SK-N-DZ (cell line): Measurements from ENCODE around the gene ANKH.

Experiments used
- DNase-seq: peaks from one replicate; pipeline ENCODE4 v3.0.0-alpha.2; 2015; ENCODE audit warnings: low spot score

ANKH gene

DNA sequence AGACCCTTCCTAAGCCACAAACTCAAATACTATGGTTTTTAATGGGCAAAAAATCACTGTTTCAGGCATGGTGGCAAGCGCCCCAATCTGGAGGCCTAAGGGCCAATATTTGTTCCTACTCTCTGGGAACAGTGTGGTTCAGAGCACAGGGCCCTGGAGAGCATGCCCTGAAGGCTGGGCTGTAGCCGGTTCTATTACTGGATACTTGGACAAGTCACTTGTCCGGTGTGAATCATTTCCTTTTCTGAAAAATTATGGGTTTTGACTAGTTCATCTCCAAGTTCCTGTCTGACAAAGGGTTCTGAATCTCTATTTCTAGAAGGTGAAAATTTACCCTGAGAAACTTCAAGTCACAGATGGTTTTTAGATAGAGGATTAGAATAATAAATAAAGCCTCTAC lies 132.0 kb downstream of the ANKH start:
- DNase-seq, result no peak

DNA sequence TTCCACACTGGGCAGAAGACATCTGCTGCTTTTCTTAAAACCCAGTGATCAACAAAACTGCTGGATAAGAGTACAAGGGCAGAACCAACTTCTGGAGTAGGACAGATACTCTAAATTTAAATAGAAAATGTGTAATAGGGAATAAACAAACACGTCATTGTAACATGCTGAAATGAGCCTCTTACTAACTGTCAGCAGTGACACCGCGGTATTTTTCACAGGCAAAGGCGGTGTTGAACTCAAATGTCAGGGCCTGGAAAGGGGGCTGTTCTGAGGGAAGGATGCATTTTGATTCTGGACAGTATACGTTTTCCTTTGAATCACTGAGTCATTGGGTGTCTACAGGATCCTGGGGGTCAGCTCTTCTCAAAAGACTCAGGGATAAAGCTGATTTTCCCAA lies 133.5 kb downstream of the ANKH start:
- DNase-seq, result no peak

- DNase-seq, result no peak
These were observed 134.3 kb downstream of the ANKH start for GRCh38 chr5:14737291-14737690.

DNA sequence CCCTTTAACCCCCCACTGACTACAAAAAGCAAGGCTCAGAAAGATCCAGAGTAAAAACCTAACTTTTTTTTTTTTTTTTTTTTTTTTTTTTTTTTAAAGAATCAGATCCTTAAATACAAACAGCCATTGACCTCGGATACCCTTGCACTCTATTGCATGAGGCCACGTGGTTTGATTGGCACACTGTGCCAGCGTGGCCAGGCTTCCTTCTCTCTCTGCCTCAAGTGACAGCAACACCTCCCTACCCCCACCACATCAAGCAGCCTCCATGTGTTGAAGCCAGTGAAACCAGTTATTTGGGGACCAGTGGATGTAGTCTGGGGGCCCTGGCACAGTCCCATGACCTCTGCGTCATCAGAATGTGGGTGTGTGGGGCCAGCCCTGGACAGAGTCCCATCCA lies 135.6 kb downstream of the ANKH start:
- no peak for DNase-seq

- DNase-seq, result no peak
These were observed 137.2 kb downstream of the ANKH start for GRCh38 chr5:14734396-14734795.

DNA sequence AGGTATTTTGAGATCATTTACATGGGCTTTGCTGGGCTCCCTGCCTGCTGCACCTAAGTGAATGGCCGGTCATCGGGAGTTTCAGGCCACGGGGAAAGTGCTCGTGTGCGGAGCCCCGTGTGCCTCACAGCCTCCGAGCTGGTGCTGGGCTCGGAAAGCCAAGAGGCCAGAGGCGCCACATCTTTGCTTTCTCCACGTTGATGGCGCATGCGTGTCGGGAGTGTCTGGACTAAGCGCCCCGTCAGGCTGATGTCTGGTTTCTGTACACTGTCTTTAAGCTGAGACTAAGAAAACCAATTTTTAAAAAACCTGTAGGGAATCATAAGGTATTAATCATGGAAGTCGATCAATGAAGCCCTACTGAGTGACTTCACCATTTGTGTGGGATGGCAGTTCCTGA lies 137.9 kb downstream of the ANKH start:
- no peak for DNase-seq

DNA sequence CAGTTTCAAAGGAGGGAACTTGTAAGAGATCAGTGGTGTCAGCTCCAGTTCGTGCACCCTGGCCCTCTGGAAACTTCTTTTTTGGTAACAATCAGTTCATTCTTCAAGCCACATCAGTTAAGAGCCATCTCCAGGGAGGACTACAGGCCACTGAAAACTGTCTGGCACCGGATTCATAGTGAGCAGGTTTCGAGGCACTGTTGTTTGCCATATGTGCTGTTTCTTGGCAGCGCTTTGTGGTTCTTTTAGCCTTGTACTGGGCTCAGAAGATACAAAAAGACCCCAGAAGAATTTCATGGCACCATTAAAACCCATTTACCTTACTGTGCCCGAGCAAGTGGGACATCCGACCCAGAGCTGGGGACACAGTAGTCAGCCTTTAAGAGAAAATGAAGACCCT lies 138.6 kb downstream of the ANKH start:
- no peak for DNase-seq

GRCh38 chr5:14730881-14731280 lies 140.7 kb downstream of the ANKH start:
- DNase-seq, result no peak

DNA sequence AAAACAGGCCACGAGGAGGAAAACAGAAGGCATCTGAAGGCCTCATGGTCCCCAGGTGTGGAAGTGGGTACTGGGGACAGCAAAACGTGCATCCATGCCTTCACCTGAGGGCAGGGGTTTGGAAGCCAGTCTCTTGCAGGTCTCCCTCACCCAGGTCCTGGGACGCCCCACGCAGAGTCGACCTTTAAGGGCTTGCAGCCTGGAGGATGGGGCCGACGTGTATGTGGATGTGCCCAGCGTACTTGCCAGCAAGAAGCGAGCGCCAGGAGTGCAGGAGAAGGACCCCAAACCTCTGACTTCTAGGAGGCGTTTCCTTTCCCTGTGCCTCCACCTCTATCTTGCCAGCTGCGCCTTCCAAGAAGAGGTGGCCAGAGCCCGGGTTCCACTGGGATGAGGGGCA lies 141.1 kb downstream of the ANKH start:
- DNase-seq, result no peak

DNA sequence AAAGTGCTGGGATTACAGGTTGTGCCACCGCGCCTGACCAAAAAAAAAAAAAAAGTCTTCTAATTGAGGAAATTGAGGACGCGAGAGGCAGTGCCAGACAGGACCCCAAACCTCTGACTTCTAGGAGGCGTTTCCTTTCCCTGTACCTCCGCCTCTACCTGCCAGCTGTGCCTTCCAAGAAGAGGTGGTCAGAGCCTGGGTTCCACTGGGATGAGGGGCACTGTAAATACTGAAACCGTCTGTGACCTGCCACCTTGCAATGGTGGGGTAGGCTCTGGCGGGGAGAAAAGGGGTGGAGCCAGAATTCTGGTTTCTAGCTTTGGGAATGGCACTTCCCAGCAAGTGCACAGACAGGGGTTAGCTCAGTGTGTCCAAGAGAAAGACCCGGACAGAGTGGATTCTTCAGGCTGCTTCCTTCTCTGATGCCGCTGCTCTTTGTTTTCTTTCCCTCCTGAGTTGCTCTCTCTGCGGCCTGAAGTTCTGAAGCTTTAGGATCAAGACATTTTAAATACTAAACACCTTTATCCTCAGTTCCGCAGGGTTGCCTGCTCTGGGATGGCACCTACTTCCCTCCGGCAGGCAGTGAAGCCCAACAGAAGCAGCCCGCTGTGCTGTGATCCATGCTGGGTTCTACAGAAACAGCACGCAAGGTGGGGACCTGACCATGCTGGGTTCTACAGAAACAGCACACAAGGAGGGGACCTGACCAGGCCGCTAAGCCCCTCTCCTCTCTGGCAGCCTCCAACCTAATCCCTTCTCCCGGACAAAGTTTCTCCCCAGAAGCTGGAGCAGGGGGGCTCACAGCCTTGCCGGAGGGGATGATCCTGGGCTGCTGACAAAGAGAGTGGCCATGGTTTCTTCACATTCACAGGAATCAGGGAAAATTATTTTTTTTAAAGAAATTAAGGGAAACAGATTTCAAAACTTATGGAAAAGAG lies 141.9 kb downstream of the ANKH start:
- no peak for DNase-seq

DNA sequence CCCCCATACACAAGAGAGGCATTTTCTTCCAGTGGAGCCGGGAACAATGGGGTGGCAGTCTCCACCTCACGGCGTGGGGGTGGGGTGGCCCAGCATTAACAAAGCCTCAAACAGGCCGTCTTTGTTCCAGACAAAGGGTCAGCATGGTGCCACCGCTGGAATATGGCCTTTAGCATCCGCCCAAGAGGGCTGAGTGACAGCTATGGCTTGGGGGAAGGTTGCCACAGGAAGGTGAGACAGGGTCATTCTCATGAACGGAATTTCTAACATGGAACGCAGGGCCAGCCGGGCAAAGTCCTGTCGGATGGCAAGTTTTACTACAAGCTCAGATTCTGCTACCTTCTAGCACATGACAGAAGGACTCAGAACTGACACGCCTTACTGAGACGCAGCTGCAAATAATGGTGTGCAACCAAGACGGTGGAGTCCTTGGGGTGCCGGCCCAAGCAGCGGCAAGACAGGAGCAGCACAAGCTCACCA lies 143.1 kb downstream of the ANKH start:
- DNase-seq, result no peak

GRCh38 chr5:14727928-14728458 lies 143.6 kb downstream of the ANKH start:
- DNase-seq, result no peak

DNA sequence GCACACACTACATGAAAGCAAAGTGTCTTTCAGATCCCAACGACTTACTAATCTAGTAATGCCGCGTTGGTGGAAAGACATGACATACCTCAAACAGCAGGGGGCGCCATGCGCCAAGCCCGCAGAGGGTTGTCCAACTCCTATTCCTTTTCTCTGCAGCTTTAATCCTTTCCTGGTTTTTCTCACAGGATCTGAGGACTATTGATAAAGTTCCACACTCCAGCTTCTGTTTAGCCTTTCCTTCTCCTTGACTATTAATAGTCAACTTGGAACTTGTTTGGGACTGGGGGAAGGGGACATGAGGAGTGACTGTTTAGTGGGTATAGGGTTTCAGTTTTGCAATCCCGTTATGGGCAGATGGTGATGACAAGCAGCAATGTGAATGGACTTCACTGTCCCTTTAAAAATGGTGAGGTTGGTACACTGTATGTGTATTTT lies 144.1 kb downstream of the ANKH start:
- DNase-seq, result peak; percentile 81

- no peak for DNase-seq
These were observed 145.3 kb downstream of the ANKH start for GRCh38 chr5:14726066-14726838.

GRCh38 chr5:14724633-14725032 lies 146.9 kb downstream of the ANKH start:
- no peak for DNase-seq

DNA sequence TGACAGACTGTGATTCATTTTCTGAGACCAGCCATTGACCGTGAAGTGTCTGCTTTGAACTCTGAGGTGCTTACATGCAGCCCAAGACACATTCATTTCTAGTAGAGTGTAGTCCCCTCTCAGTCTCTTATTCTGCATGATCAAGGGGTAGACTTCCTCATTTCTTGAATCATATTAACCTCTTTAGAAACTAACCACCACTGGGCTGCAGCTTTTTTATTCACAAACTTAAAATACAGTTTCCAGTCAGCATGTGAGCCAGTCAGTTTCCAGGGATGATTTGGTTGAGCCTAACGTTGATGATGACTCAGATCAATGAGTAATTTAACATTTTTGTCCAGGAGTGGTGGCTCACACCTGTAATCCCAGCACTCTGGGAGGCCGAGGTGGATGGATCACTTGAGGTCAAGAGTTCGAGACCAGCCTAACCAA lies 147.9 kb downstream of the ANKH start:
- no peak for DNase-seq

GRCh38 chr5:14722923-14723322 lies 148.7 kb downstream of the ANKH start:
- DNase-seq, result no peak

- no peak for DNase-seq
These were observed 149.5 kb downstream of the ANKH start for GRCh38 chr5:14721990-14722656.

GRCh38 chr5:14720236-14720923 lies 151.2 kb downstream of the ANKH start:
- DNase-seq, result no peak

DNA sequence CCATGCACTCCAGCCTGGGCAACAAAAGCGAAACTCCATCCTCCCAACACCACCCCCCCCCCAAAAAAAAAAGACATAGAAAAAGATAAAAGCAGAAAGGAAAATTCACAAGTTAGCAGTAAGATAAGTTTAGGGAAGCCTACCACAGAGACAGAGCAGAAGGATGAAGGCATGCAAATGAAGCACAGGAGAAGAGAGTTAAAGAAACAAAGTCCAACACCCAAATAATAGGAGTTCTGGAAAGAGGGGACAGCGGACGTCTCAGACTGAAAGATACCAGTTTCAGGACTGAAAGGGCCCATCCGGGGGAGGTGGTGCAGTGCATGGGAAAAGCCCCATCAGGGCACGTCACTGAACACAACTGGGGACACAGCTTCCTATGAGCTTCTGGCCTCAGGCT lies 152.8 kb downstream of the ANKH start:
- no peak for DNase-seq
